Karpas-422 (cell line): ENCODE data around the gene TMEM53. TPM values are rescaled to one million over a fixed set of nuclear protein-coding genes. Genes with fewer than 3 reads are reported as not detected.

ENCODE experiments used
- DNase-seq: peaks from one replicate; pipeline ENCODE4 v3.0.0-alpha.2; 2015
- H2AFZ ChIP-seq: fragments of 200-600 bp; sonication (generic); 2 replicates; pipeline ENCODE4 v1.6.1; 2014; ENCODE audit warnings: antibody characterized with exemption, low read length, mixed read lengths
- H3K27ac ChIP-seq: fragments of 200-600 bp; sonication (generic); 2 replicates; pipeline ENCODE4 v1.5.1; 2014; ENCODE audit warnings: mild to moderate bottlenecking, low read length, moderate library complexity
- H3K27me3 ChIP-seq: fragments of 200-600 bp; sonication (generic); 2 replicates; pipeline ENCODE4 v1.6.1; 2014; ENCODE audit warnings: low read length, mixed read lengths
- H3K36me3 ChIP-seq: fragments of 200-600 bp; sonication (generic); 2 replicates; pipeline ENCODE4 v1.6.1; 2014; ENCODE audit warnings: low read length, mixed read lengths; ENCODE audit not compliant: insufficient read depth
- H3K4me1 ChIP-seq: fragments of 200-600 bp; sonication (generic); 2 replicates; pipeline ENCODE4 v1.6.1; 2014; ENCODE audit warnings: mild to moderate bottlenecking, low read length, mixed read lengths
- H3K4me2 ChIP-seq: fragments of 200-600 bp; sonication (generic); 2 replicates; pipeline ENCODE4 v1.6.1; 2014; ENCODE audit warnings: low read length, low read depth, mild to moderate bottlenecking; ENCODE audit not compliant: poor library complexity, severe bottlenecking
- H3K4me3 ChIP-seq: fragments of 200-600 bp; sonication (generic); 2 replicates; pipeline ENCODE4 v1.5.1; 2014; ENCODE audit warnings: mild to moderate bottlenecking, antibody characterized with exemption, low read length, mixed read lengths
- H3K79me2 ChIP-seq: fragments of 200-600 bp; sonication (generic); 2 replicates; pipeline ENCODE4 v1.6.1; 2014; ENCODE audit warnings: mild to moderate bottlenecking, low read length, mixed read lengths
- H3K9ac ChIP-seq: fragments of 200-600 bp; sonication (generic); 2 replicates; pipeline ENCODE4 v1.6.0; 2014; ENCODE audit warnings: low read length
- H3K9me2 ChIP-seq: fragments of 200-600 bp; sonication (generic), shearing (Covaris generic); replicated peaks from 2 replicates; pipeline ENCODE4 v1.6.0; 2014; ENCODE audit warnings: mild to moderate bottlenecking, low read length, moderate library complexity; ENCODE audit not compliant: insufficient read depth
- H3K9me3 ChIP-seq: fragments of 300-700, 200-600 bp; sonication (generic); 2 replicates; pipeline ENCODE4 v1.6.1; 2014; ENCODE audit warnings: low read length, mixed read lengths
- H4K20me1 ChIP-seq: fragments of 200-600 bp; sonication (generic); 2 replicates; pipeline ENCODE4 v1.6.1; 2014; ENCODE audit warnings: mild to moderate bottlenecking, antibody characterized with exemption, low read length, low read depth; ENCODE audit not compliant: insufficient read depth
- total RNA-seq: library from RNA; depleted of rRNA; stranded (reverse); fragments of >200 nt; shearing (Covaris generic); gene quantifications from 2 replicates; pipeline ENCODE4 v1.2.3, GENCODE V29; 2014; ENCODE audit warnings: low replicate concordance

TMEM53 gene
- total RNA-seq, 1 experiment from 2014 or later: 10.7 TPM

DNA sequence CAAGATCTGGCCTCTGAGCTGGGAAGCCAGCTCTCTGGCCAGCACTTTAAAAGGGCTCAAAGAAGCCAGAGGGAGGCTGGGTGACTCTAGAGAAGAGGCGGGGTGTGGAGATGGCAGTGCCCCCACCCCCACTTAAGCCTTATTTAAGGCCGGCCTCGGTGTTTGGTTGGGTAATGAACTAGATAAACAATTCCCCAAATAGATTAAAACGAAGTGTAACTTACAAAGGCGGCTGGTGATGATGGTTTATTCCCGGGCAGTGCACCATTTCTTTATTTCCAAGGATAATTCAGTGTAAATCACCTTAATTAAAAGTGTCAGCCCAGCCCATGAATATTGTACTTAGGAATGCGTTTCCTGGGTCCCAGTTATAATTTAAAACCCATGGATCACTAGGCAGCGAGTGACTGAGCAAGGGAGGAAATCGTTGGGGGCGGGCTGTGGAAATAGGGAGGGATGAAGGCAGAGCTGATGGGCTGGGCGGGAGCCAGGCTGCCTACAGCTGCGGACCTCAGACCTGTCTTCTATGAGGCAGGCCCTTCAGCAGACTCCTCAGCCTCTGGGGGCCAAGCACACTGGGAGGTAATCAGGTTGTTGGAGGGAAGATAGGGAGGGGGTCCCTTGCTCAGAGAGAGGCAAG lies 54.9 kb downstream of the TMEM53 start:
- Histone ChIP-seq H4K20me1 (no peaks in the 10 kb centered on the region), H3K9me3 (no peaks in the 10 kb centered on the region)

DNA sequence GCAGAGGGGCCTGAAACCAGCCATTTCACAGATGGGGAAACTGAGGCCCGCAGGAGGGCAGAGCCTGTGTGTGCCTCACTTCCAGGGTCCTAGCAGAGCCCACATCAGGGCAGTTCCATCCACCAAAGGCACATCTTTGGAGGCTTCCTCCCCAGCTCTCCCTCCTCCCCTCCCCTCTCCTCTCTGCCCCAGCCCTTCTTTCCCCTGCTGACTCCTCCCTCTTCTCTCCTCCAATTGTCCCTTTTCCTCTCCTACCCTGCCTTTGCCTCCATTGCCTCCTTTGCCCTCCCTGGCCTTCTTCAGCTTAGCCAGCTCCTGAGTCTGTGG lies 56.6 kb downstream of the TMEM53 start:
- H3K9ac ChIP-seq: no peak overlapping the region
- H3K4me3 ChIP-seq: no peak overlapping the region
- no peaks in the 10 kb centered on the region for H3K9me3 ChIP-seq
- no peak for DNase-seq
- H3K27me3 ChIP-seq: no peaks in the 10 kb centered on the region
- H4K20me1 ChIP-seq: no peaks in the 10 kb centered on the region
- no peaks in the 10 kb centered on the region for H3K9me2 ChIP-seq
- no peak overlapping the region for H3K4me2 ChIP-seq
- H3K27ac ChIP-seq: no peak overlapping the region
- H3K4me1 ChIP-seq: no peaks in the 10 kb centered on the region
- H2AFZ ChIP-seq: no peak overlapping the region
- H3K79me2 ChIP-seq: no peaks in the 10 kb centered on the region
- no peaks in the 10 kb centered on the region for H3K36me3 ChIP-seq

More for the DNA sequence above, 54.9 kb downstream of the TMEM53 start:
- DNase-seq: no peak
- Histone ChIP-seq H3K9ac (no peak overlapping the region), H3K4me3 (no peak overlapping the region), H3K4me2 (no peak overlapping the region), H3K9me2 (no peaks in the 10 kb centered on the region), H3K36me3 (no peaks in the 10 kb centered on the region), H3K79me2 (no peaks in the 10 kb centered on the region), H3K27ac (no peak overlapping the region), H2AFZ (no peak overlapping the region), H3K27me3 (no peaks in the 10 kb centered on the region), H3K4me1 (no peaks in the 10 kb centered on the region)

DNA sequence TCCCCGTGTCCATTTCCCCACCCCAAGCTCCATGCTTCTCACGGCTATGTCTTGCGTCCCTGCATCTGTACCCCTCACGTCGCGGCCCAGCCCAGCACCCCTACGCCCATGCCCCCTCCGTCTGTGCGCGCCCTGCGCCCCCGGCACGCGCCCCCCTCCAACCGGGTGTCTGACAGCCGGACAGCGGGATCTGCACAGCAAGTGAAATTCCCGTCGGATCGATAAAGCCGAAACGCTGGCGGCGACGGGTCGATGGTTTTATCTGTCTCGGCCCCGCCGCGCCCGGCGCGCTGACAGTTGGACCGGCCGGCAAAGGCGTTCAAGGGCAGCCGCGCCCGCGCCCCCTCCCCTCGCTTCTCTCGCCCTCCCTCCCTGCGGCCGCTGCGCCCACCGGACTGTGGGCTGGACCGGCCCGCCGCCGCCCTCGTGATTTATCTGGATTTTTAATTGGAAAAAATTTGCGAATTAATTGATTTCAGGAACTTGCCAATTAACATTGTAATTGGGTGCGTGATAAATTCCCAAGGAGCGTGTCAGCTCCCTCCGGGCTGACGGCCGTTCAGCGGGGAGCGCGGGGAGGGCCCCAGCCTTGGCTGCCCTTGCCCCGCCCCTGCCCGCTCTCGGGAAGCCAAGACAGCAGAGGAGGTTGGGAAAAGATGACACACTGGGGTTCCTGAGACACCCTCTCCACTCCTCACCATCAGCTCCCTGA lies 57.1 kb downstream of the TMEM53 start:
- Histone ChIP-seq H3K9me3 (no peaks in the 10 kb centered on the region), H3K4me3 (no peak overlapping the region), H3K9me2 (no peaks in the 10 kb centered on the region), H3K79me2 (no peaks in the 10 kb centered on the region), H3K4me2 (no peak overlapping the region), H3K9ac (no peak overlapping the region), H4K20me1 (no peaks in the 10 kb centered on the region), H3K4me1 (no peaks in the 10 kb centered on the region), H3K27me3 (no peaks in the 10 kb centered on the region), H2AFZ (no peak overlapping the region), H3K36me3 (no peaks in the 10 kb centered on the region), H3K27ac (no peak overlapping the region)
- DNase-seq: no peak

DNA sequence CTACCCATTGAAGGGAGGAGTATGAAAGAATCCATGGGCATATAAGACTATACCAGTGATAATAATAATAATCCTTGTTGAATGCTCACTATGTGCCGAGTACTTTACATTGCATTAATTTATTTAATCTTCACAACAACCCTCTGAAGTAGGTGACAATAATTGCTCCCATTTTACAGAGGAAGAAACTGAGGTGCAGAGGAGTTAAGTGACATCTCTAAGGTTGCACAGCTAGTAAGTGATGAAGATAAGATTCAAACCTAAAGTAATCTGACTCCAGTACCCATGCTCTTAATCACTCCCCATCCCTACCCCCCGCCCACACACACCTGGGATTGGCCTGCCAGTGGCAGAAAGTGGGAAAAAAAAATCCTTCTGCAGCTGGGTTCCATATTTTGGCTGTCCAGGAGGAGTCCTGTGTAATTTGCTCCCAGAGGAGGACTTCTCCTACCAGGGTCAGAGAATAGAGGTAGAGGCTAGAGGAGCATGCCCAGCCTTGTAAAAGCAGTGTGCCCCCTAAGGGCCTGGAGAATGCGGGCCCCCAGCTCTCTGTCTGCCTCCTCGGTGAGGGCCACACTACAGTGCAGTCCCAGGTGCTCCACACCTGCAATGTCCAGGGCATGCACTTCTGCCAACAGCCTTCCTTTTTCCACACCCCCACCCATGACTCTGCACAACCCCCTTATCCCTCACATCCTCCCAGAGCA lies 57.8 kb downstream of the TMEM53 start:
- no peaks in the 10 kb centered on the region for H3K9me2 ChIP-seq
- H3K4me2 ChIP-seq: no peak overlapping the region
- no peaks in the 10 kb centered on the region for H3K79me2 ChIP-seq
- H3K9ac ChIP-seq: no peak overlapping the region
- H3K9me3 ChIP-seq: no peaks in the 10 kb centered on the region
- no peaks in the 10 kb centered on the region for H3K4me1 ChIP-seq
- DNase-seq: no peak
- no peaks in the 10 kb centered on the region for H3K36me3 ChIP-seq
- H4K20me1 ChIP-seq: no peaks in the 10 kb centered on the region
- H3K27me3 ChIP-seq: no peaks in the 10 kb centered on the region
- H3K4me3 ChIP-seq: no peak overlapping the region
- H3K27ac ChIP-seq: no peak overlapping the region
- H2AFZ ChIP-seq: no peak overlapping the region

DNA sequence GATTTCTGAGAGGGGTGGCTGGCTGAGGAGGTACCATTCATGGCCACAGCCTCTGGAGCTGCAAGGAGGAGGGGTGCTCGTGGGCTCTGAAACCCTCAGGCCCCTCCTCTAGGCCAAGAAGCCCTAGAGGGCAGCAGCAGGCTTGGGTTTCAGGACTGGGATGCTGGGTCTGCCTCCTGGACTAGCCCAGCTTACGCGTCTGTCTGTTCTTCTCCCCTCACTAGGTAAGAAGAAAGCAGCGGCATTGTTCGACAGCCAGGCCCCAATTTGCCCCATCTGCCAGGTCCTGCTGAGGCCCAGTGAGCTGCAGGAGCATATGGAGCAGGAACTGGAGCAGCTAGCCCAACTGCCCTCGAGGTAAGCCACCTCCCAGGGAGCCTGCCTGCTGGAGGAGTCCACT lies 60.3 kb downstream of the TMEM53 start:
- DNase-seq: no peak
- no peak overlapping the region for H3K4me3 ChIP-seq
- no peaks in the 10 kb centered on the region for H3K36me3 ChIP-seq
- no peaks in the 10 kb centered on the region for H3K79me2 ChIP-seq
- H3K27ac ChIP-seq: no peak overlapping the region
- H3K9me3 ChIP-seq: no peaks in the 10 kb centered on the region
- no peaks in the 10 kb centered on the region for H3K9me2 ChIP-seq
- H3K9ac ChIP-seq: no peak overlapping the region
- no peaks in the 10 kb centered on the region for H3K27me3 ChIP-seq
- no peak overlapping the region for H2AFZ ChIP-seq
- H4K20me1 ChIP-seq: no peaks in the 10 kb centered on the region
- no peak overlapping the region for H3K4me2 ChIP-seq
- no peaks in the 10 kb centered on the region for H3K4me1 ChIP-seq

DNA sequence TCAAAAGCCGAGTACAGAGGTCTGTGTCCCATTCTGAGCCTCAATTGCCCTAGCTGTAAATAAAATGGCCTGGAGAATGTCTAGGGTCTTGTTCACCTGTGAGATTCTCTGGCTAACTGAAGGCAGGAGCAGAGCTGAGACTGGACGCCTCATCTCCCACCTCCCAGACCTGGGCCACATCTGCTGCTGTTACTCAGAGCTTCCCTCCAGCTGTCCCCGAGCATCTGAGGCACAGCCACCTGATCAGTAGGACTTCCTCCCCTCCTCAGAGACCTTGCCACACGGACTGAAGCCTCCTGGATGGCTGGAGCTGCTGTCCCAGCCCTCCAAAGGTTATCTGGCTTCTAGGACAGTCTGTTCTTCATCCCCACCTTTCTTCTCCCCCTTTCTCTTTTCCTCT lies 62.4 kb downstream of the TMEM53 start:
- no peaks in the 10 kb centered on the region for H3K4me1 ChIP-seq
- no peak for DNase-seq
- H3K27me3 ChIP-seq: no peaks in the 10 kb centered on the region
- H4K20me1 ChIP-seq: no peaks in the 10 kb centered on the region
- no peak overlapping the region for H3K4me3 ChIP-seq
- H3K4me2 ChIP-seq: no peak overlapping the region
- H3K9me2 ChIP-seq: no peaks in the 10 kb centered on the region
- H3K79me2 ChIP-seq: no peaks in the 10 kb centered on the region
- H3K27ac ChIP-seq: no peak overlapping the region
- no peaks in the 10 kb centered on the region for H3K36me3 ChIP-seq
- H2AFZ ChIP-seq: no peak overlapping the region
- H3K9ac ChIP-seq: no peak overlapping the region
- H3K9me3 ChIP-seq: no peaks in the 10 kb centered on the region

DNA sequence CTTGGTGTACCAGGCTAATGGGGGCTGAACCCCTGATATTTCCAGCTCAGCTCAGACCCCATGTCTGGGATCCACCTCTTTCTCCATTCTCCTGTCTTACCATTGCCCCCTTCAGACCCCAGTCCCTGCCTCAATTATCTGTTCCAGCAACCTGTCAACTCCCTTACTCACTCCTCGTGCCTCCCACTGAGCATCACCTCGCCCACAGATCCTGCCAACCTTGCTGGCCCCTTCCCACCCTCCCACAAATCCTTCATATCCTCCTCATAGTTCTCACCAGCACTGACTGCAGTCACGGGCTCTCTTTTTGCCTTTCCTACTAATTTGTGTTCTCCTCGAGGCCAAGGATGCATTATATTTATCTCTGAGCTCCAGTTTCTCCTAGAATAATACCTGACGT lies 62.9 kb downstream of the TMEM53 start:
- DNase-seq: no peak
- no peaks in the 10 kb centered on the region for H3K79me2 ChIP-seq
- H3K36me3 ChIP-seq: no peaks in the 10 kb centered on the region
- H3K4me3 ChIP-seq: no peak overlapping the region
- H3K4me2 ChIP-seq: no peak overlapping the region
- no peak overlapping the region for H3K9ac ChIP-seq
- no peaks in the 10 kb centered on the region for H3K4me1 ChIP-seq
- no peaks in the 10 kb centered on the region for H3K9me2 ChIP-seq
- H3K27me3 ChIP-seq: no peaks in the 10 kb centered on the region
- no peaks in the 10 kb centered on the region for H3K9me3 ChIP-seq
- no peak overlapping the region for H2AFZ ChIP-seq
- no peak overlapping the region for H3K27ac ChIP-seq
- H4K20me1 ChIP-seq: no peaks in the 10 kb centered on the region

DNA sequence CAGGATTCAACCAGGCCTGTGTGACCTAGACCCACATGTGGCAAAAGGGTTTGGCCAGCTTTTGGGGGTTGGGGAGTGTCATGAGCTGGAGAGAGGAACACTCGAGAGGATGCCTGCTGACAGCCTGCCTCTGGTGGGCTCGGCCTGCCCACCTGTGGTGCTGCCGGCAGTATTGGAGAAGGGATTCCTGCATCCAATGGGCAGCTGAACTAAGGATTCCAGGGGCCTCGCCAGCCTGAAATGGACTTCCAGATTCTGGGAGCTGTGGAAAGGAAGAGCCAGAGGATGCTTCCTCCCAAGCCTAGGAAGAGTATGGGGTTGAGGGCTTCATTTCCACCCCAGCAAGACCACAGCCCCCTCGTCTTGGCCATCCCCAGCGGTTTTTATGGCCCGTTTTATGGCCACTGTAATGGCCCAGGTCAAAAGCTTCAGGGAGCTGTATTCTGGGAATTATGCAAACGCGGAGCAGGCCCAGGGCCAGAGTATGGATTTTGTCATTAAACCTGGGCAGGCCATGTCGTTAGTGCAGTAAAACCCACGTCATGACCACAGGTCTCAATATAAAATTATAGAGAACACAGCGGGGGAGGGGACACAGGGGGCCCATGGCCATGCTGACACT lies 63.6 kb downstream of the TMEM53 start:
- H3K4me2 ChIP-seq: no peak overlapping the region
- no peaks in the 10 kb centered on the region for H3K9me2 ChIP-seq
- H3K4me3 ChIP-seq: no peak overlapping the region
- no peak overlapping the region for H3K9ac ChIP-seq
- no peaks in the 10 kb centered on the region for H3K27me3 ChIP-seq
- no peak overlapping the region for H2AFZ ChIP-seq
- H3K9me3 ChIP-seq: no peaks in the 10 kb centered on the region
- no peaks in the 10 kb centered on the region for H3K79me2 ChIP-seq
- H3K27ac ChIP-seq: no peak overlapping the region
- no peaks in the 10 kb centered on the region for H3K36me3 ChIP-seq
- H3K4me1 ChIP-seq: no peaks in the 10 kb centered on the region
- no peaks in the 10 kb centered on the region for H4K20me1 ChIP-seq
- no peak for DNase-seq
